ENCODE results near the gene PARD3. TPM values are rescaled to one million over a fixed set of nuclear protein-coding genes. Genes with fewer than 3 reads are reported as not detected.

PARD3 gene
- total RNA-seq, 2 donors from 2014 or later, result 31.6 to 41.6 TPM

GRCh38 chr10:34624323-34625153 lies 190.6 kb downstream of the PARD3 start:
- H3K27me3 ChIP-seq, result no peaks in the 10 kb centered on the region
- H3K27ac ChIP-seq, result no peak overlapping the region
- H3K9me3 ChIP-seq, result no peaks in the 10 kb centered on the region
- TF ChIP-seq, protein P1, sequence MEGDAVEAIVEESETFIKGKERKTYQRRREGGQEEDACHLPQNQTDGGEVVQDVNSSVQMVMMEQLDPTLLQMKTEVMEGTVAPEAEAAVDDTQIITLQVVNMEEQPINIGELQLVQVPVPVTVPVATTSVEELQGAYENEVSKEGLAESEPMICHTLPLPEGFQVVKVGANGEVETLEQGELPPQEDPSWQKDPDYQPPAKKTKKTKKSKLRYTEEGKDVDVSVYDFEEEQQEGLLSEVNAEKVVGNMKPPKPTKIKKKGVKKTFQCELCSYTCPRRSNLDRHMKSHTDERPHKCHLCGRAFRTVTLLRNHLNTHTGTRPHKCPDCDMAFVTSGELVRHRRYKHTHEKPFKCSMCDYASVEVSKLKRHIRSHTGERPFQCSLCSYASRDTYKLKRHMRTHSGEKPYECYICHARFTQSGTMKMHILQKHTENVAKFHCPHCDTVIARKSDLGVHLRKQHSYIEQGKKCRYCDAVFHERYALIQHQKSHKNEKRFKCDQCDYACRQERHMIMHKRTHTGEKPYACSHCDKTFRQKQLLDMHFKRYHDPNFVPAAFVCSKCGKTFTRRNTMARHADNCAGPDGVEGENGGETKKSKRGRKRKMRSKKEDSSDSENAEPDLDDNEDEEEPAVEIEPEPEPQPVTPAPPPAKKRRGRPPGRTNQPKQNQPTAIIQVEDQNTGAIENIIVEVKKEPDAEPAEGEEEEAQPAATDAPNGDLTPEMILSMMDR (IDR thresholded peaks at IDR 0.05), result no peak
- H3K4me1 ChIP-seq, result peaks cover 0 to 25% of the 10 kb centered on the region in 2 donors
- no peak for DNase-seq (ENCODE audit: low spot score)
- no peaks in the 10 kb centered on the region for H3K36me3 ChIP-seq
- H3K4me3 ChIP-seq, result no peak overlapping the region

DNA sequence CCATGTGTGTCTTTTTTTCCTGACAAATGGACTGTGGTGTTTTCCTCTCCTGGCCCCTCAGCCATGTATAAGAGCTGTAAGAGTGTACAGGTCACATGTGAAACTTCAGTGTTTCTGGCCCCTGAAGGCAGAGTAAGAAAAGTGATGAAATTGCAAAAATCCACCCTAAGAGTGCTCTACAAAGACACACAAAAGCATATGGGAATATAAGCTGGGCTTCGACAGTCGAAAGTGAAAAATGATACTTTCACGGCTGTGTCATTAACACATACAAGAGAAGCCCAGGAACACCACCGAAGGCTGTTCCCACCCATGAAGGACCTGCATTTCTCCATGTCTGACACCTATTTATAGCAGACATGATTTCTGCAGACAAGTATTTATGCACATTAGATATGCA lies 192.2 kb downstream of the PARD3 start:
- TF ChIP-seq, protein P1 (IDR thresholded peaks at IDR 0.05), result no peak
- H3K36me3 ChIP-seq, result no peaks in the 10 kb centered on the region
- no peaks in the 10 kb centered on the region for H3K9me3 ChIP-seq
- H3K4me1 ChIP-seq, result peaks cover 0 to 16% of the 10 kb centered on the region in 2 donors
- H3K4me3 ChIP-seq, result no peak overlapping the region
- DNase-seq (ENCODE audit: low spot score), result no peak
- no peaks in the 10 kb centered on the region for H3K27me3 ChIP-seq
- H3K27ac ChIP-seq, result no peak overlapping the region

GRCh38 chr10:34618611-34619010 lies 196.5 kb downstream of the PARD3 start:
- TF ChIP-seq, protein P1 (IDR thresholded peaks at IDR 0.05), result no peak
- Histone ChIP-seq H3K4me1 (no peaks in the 10 kb centered on the region), H3K36me3 (no peaks in the 10 kb centered on the region), H3K27ac (no peak overlapping the region), H3K27me3 (no peaks in the 10 kb centered on the region), H3K9me3 (no peaks in the 10 kb centered on the region), H3K4me3 (no peak overlapping the region)
- DNase-seq (ENCODE audit: low spot score), result no peak

- no peaks in the 10 kb centered on the region for H3K36me3 ChIP-seq
- no peak overlapping the region for H3K27ac ChIP-seq
- TF ChIP-seq, protein P1 (IDR thresholded peaks at IDR 0.05), result no peak
- H3K27me3 ChIP-seq, result no peaks in the 10 kb centered on the region
- no peak overlapping the region for H3K4me3 ChIP-seq
- H3K9me3 ChIP-seq, result no peaks in the 10 kb centered on the region
- DNase-seq (ENCODE audit: low spot score), result no peak
- no peaks in the 10 kb centered on the region for H3K4me1 ChIP-seq
Measured at GRCh38 chr10:34615770-34616169, 199.3 kb downstream of the PARD3 start.

DNA sequence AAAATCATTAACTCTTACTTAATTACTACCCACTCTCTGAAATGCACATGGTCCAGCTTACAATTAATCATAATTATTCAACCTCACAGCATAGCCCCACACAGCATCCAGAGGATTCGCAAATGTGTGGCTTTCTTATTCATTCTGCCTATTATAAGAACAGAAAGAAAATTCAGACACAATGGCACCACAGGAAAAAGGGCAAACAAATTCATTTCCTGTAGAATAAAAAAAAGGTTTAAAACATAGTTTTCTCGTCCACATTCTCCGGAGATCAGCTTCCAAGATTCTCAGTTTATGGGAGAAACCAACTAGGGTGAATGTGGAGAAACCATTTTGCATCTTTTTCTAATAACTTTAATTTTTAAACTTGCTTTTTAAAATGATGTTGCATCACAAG lies 201.6 kb downstream of the PARD3 start:
- Histone ChIP-seq H3K27me3 (no peaks in the 10 kb centered on the region), H3K36me3 (no peaks in the 10 kb centered on the region), H3K4me3 (no peak overlapping the region), H3K4me1 (no peaks in the 10 kb centered on the region), H3K27ac (no peak overlapping the region), H3K9me3 (no peaks in the 10 kb centered on the region)
- no peak for DNase-seq (ENCODE audit: low spot score)
- TF ChIP-seq, protein P1 (IDR thresholded peaks at IDR 0.05), result no peak

DNA sequence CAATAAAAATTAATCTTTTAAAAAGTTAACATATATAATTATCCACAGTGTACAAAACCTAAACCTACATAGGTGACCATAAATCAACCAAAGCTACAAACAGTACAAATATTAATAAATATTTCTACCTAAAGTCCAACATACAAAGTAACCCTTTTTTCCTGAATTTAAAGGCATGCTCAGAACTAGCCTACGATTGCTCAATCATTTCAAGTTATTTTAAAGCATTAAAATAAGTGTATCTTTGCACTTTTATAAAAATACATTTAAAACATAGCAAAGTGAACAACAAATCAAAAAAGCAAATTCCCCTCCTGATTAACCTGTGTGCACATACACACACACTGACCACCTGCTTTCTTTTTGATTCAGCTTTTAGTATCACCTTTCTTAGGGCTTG lies 202.2 kb downstream of the PARD3 start:
- Histone ChIP-seq H3K4me1 (no peaks in the 10 kb centered on the region), H3K27me3 (no peaks in the 10 kb centered on the region), H3K27ac (no peak overlapping the region), H3K9me3 (no peaks in the 10 kb centered on the region), H3K4me3 (no peak overlapping the region), H3K36me3 (no peaks in the 10 kb centered on the region)
- TF ChIP-seq, protein P1 (IDR thresholded peaks at IDR 0.05), result no peak
- DNase-seq (ENCODE audit: low spot score), result no peak
